GM19023 (cell line): Measurements from ENCODE around the gene TRMT1.

Experiments used
- ATAC-seq: cut with Tn5 transposase; IDR thresholded peaks from one replicate; pipeline ENCODE4 v1.9.1; 2021; ENCODE audit warnings: mild to moderate bottlenecking, moderate library complexity; ENCODE audit not compliant: unreplicated experiment

TRMT1 gene

GRCh38 chr19:13074378-13074777 is 42.2 kb downstream of the TRMT1 start:
- ATAC-seq: no peak

GRCh38 chr19:13073263-13073662 is 43.3 kb downstream of the TRMT1 start:
- ATAC-seq: no peak

GRCh38 chr19:13072188-13072908 is 44.2 kb downstream of the TRMT1 start:
- no peak for ATAC-seq

GRCh38 chr19:13071444-13072187 is 44.9 kb downstream of the TRMT1 start:
- ATAC-seq: no peak

- ATAC-seq: no peak
These were observed 46.0 kb downstream of the TRMT1 start for GRCh38 chr19:13070425-13071140.

GRCh38 chr19:13069415-13070359 is 46.9 kb downstream of the TRMT1 start:
- ATAC-seq: no peak

GRCh38 chr19:13068085-13068846 is 48.3 kb downstream of the TRMT1 start:
- no peak for ATAC-seq

- no peak for ATAC-seq
These were observed 49.4 kb downstream of the TRMT1 start for GRCh38 chr19:13066933-13067807.

GRCh38 chr19:13066226-13066625 is 50.3 kb downstream of the TRMT1 start:
- ATAC-seq: no peak

- no peak for ATAC-seq
These were observed 52.4 kb downstream of the TRMT1 start for GRCh38 chr19:13064092-13064489.

GRCh38 chr19:13063461-13064091 is 53.0 kb downstream of the TRMT1 start:
- no peak for ATAC-seq

GRCh38 chr19:13062317-13062716 is 54.2 kb downstream of the TRMT1 start:
- no peak for ATAC-seq

- ATAC-seq: no peak
These were observed 55.3 kb downstream of the TRMT1 start for GRCh38 chr19:13060964-13061927.

GRCh38 chr19:13060233-13060963 is 56.1 kb downstream of the TRMT1 start:
- no peak for ATAC-seq

- no peak for ATAC-seq
These were observed 57.4 kb downstream of the TRMT1 start for GRCh38 chr19:13058951-13059660.

GRCh38 chr19:13057744-13058143 is 58.8 kb downstream of the TRMT1 start:
- ATAC-seq: no peak
